Measurements from ENCODE around the gene ESF1. TPM values are rescaled to one million over a fixed set of nuclear protein-coding genes. Genes with fewer than 3 reads are reported as not detected.

ESF1 gene
- total and polyA plus RNA-seq, 9 of the 15 experiments (the other 6 are each of a cell fraction or from before 2014, with no cell fraction given): 7.0 to 30.4 (median 18.6) TPM

DNA sequence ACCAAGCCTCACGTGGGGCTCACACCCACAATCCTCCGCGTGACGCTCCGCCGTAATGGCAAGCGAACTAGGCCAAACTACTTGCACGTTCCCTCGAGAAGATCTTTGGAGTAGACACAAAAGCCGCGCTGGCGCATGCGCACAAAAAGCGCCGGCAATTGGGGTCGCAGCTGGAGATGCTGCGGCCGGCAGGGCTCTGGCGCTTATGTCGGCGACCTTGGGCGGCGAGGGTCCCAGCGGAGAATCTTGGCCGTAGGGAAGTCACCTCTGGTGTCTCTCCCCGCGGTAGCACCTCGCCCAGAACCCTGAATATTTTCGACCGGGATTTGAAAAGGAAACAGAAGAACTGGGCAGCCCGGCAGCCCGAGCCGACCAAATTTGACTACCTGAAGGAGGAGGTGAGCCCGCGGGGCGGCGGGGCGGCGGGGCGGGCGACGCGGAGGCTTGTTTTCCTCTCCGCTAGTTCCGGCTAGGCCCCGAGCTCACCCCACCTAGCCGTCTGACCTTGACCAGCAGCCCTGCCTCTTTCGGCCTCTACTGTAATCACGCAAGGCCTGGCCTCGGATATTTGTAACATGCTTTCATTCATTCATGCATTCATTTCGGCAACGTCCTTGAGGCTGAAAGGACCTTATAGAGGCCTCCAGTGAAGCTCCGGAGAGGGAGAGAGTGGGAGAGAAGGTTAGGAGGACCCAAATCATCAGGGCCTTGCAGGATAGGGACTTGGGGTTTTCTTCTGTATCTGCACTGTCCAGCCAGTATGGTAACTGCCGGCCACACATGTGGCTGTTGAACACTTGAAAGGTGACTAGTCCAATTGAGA lies at the start of gene ESF1, which contains the start of gene NDUFAF5 (continued):
- TF ChIP-seq U2AF1 (optimal IDR thresholded peaks at IDR 0.05; ENCODE audit: low read depth, low read length) (no peak), NR2C1 (IDR thresholded peaks at IDR 0.05) (no peak), NR2C1 (tag; IDR thresholded peaks at IDR 0.05) (no peak), TAF1 (IDR thresholded peaks at IDR 0.05; ENCODE audit: control insufficient read depth, extremely low read depth, insufficient read depth, low read length, severe bottlenecking) (peak; percentile 75), RBM25 (IDR thresholded peaks at IDR 0.05; ENCODE audit: low read depth, low read length, severe bottlenecking) (no peak), EWSR1 (IDR thresholded peaks at IDR 0.05; ENCODE audit: borderline replicate concordance, low read depth, partially characterized antibody) (no peak), MTA3 (IDR thresholded peaks at IDR 0.05; ENCODE audit: borderline replicate concordance) (peak; percentile 98), ZNF140 (CRISPR knock-in tag; IDR thresholded peaks at IDR 0.05) (no peak), PRPF4 (IDR thresholded peaks at IDR 0.05; ENCODE audit: insufficient read depth, low read depth, low read length, poor library complexity, severe bottlenecking) (no peak), CHCHD3 (CRISPR knock-in tag; IDR thresholded peaks at IDR 0.05) (no peak), HDAC1 (IDR thresholded peaks at IDR 0.05) (peak in 1 of 2 experiments; percentile 71; a peak in 2 of 4 replicates), XRCC4 (IDR thresholded peaks at IDR 0.05; ENCODE audit: extremely low read depth, insufficient read depth, insufficient read length) (no peak), ZNF133 (CRISPR knock-in tag; IDR thresholded peaks at IDR 0.05) (no peak), ZNF780A (CRISPR knock-in tag; IDR thresholded peaks at IDR 0.05) (no peak), TBL1XR1 (IDR thresholded peaks at IDR 0.05; ENCODE audit: low read length in 2 of 2) (no peak), POLR2G (IDR thresholded peaks at IDR 0.05; ENCODE audit: low read depth, low read length) (peak; percentile 83), ZNF143 (CRISPR knock-in tag; IDR thresholded peaks at IDR 0.05) (peak; percentile 83), CTCFL (IDR thresholded peaks at IDR 0.05; ENCODE audit: borderline replicate concordance, insufficient read depth, low read depth, low read length, poor library complexity, severe bottlenecking) (no peak)
- TF ChIP-seq, protein P1, sequence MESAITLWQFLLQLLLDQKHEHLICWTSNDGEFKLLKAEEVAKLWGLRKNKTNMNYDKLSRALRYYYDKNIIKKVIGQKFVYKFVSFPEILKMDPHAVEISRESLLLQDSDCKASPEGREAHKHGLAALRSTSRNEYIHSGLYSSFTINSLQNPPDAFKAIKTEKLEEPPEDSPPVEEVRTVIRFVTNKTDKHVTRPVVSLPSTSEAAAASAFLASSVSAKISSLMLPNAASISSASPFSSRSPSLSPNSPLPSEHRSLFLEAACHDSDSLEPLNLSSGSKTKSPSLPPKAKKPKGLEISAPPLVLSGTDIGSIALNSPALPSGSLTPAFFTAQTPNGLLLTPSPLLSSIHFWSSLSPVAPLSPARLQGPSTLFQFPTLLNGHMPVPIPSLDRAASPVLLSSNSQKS (CRISPR knock-in tag; IDR thresholded peaks at IDR 0.05): no peak
- TF ChIP-seq, protein P2, sequence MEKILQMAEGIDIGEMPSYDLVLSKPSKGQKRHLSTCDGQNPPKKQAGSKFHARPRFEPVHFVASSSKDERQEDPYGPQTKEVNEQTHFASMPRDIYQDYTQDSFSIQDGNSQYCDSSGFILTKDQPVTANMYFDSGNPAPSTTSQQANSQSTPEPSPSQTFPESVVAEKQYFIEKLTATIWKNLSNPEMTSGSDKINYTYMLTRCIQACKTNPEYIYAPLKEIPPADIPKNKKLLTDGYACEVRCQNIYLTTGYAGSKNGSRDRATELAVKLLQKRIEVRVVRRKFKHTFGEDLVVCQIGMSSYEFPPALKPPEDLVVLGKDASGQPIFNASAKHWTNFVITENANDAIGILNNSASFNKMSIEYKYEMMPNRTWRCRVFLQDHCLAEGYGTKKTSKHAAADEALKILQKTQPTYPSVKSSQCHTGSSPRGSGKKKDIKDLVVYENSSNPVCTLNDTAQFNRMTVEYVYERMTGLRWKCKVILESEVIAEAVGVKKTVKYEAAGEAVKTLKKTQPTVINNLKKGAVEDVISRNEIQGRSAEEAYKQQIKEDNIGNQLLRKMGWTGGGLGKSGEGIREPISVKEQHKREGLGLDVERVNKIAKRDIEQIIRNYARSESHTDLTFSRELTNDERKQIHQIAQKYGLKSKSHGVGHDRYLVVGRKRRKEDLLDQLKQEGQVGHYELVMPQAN (IDR thresholded peaks at IDR 0.05; ENCODE audit: borderline replicate concordance): peak; percentile 79

Measured in K562 (cell line).